Inflammatory macrophage (primary cell): ENCODE data around the gene NR0B1.

Experiments
- DNase-seq, 2 donors: peaks; one replicate each; pipeline ENCODE4 v3.0.0-alpha.2; 2020 to 2022

Gene NR0B1

DNA sequence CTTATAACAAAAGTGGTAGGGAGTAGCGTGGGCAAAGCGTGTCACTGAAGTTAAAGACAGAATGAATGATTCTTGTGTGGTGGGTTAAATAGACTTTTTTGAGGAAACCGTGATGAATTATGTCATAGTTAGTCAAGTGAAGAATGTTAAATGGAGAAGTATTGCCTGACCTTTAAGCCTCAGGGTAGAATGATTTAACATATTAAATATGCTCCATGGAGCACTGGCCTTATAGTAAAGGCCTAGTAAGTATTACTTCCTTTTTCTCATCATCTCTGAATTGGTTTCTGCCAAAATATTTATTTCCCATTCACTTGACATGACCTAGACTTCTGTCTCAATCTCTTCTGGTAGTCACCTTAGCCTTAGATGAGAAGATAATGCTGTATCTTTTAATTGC, 38.6 kb downstream of the NR0B1 start:
- DNase-seq, result no peak

DNA sequence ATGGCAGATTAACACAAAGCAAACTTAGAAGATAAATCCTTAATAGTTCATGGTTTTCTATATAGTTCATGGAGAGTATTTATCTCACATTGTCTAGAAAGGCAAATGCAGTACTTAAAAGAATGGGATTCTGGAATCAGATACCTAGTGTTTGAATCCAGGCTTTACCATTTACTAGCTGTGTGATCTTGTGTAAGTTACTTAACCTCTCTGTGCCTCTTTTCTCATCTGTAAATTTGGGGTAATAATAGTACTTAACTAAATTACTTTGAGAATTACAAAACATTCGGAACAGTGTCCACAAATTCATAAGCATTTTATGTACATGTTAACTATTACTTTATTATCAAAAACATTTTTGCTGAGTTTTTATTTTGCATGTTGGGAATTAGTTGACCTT, 46.4 kb downstream of the NR0B1 start:
- no peak for DNase-seq

DNA sequence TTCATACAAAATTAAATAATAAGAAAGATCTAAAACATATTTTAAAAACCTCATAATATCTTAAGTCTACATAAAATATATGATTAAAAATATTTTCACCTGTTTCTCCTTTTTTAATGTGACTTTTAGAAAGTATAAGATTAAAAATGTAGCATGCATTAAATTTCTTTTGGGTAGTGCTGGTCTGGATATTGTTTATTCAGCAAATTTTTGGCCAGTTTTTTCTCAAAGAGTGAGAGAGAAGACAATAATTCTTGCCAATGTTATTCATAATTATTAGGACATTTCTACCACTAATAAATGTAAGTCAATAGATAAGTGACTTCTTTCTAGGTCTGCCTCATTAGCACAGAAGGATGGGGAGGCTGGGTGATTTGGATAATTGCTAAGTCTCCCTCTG, 48.2 kb downstream of the NR0B1 start:
- DNase-seq, result no peak

DNA sequence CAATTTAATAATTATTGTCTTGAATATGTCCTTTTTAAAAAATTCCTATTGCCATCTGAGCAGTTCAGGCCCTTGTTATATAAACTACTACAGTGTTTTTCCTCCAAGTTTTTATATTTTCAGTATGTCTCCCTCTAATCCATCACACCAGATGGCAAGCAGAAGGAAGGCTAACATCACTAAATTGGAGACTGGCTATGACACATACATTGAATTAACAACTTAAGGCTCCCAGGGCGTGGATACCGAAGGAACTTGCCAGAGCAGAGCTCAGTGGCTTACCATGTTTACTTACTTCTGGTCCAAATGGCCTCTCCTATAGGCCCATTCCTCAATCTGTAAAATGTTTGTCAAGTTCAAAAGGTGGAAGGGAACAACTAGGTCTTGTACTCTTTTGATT, 49.3 kb downstream of the NR0B1 start:
- DNase-seq, result no peak
